Measurements from ENCODE around the gene FZD7.

The FZD7 gene

DNA sequence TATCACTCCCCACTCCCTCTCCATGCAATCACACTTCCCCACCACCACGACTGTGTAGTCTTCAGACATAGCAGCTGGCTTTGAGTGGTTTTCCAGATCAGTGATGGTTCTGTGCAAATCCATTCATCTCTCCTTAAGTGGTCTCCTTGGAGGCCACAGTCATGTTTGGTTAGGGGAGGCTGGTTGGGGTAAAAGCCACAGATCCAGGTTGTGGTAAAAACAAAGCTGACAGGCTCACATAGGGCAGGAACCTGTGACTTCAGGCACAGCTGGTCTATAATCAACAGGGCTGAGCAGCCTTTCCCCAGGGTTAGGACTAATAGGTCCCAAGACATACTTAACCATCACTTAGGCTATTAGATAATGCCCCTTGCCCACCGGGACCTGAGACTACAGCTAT, 46.2 kb upstream of the FZD7 start:
- Histone ChIP-seq H3K79me1 (ENCODE audit: low read length) (no peaks in the 10 kb centered on the region), H3K27me3 (ENCODE audit: insufficient read depth, low read length, poor library complexity) (no peaks in the 10 kb centered on the region), H2BK5ac (ENCODE audit: low read length) (no peak overlapping the region), H3K4me1 (ENCODE audit: control insufficient read depth, low read depth, low read length) (no peaks in the 10 kb centered on the region), H2BK15ac (replicated peaks; ENCODE audit: low read depth) (peak overlapping the region; percentile 48), H4K8ac (ENCODE audit: low read depth, low read length) (no peak overlapping the region), H3K56ac (ENCODE audit: low read length) (no peak overlapping the region), H3K23ac (ENCODE audit: low read length) (no peak overlapping the region), H3K4me2 (ENCODE audit: low read length) (no peak overlapping the region), H3K4ac (ENCODE audit: low read depth, low read length) (no peak overlapping the region), H3K9ac (ENCODE audit: low read length) (no peak overlapping the region), H3K79me2 (ENCODE audit: control insufficient read depth, insufficient read depth, low read length) (no peaks in the 10 kb centered on the region), H3K18ac (ENCODE audit: low read length) (no peak overlapping the region), H3K4me3 (ENCODE audit: low read length) (no peak overlapping the region), H3K36me3 (ENCODE audit: control insufficient read depth, insufficient read depth, low read length) (no peaks in the 10 kb centered on the region), H4K5ac (ENCODE audit: low read length) (no peak overlapping the region), H2BK120ac (ENCODE audit: low read depth, low read length) (no peak overlapping the region), H3K27ac (ENCODE audit: low read depth, low read length) (no peak overlapping the region), H2AK5ac (ENCODE audit: low read length) (no peak overlapping the region)
- WGBS (ENCODE audit: extremely low coverage, insufficient coverage, low lambda C conversion rate) = no CpG with 5 or more reads among the region's 2 CpGs
- no peak for DNase-seq

DNA sequence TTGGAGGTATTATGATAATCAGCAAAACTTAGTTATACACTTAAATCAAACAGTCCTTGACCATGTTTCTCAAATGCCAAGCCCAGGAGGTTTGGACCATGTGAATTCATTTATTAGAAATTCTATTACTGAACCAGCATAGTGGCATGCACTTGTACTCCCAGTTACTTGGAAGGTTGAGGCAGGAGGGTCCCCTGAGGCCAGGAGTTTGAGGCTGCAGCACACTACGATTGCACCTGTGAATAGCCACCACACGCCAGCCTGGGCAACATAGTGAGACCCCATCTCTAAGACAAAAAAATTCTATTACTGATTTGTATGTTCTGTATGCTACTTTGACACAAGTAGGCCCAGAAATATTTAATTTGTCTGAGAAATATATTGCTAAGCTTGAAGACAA, 43.6 kb upstream of the FZD7 start:
- Histone ChIP-seq H3K4me1 (ENCODE audit: control insufficient read depth, low read depth, low read length) (no peaks in the 10 kb centered on the region), H3K56ac (ENCODE audit: low read length) (no peak overlapping the region), H2BK15ac (replicated peaks; ENCODE audit: low read depth) (no peak overlapping the region), H2BK120ac (ENCODE audit: low read depth, low read length) (no peak overlapping the region), H2AK5ac (ENCODE audit: low read length) (no peak overlapping the region), H3K4me2 (ENCODE audit: low read length) (no peak overlapping the region), H4K5ac (ENCODE audit: low read length) (no peak overlapping the region), H2BK5ac (ENCODE audit: low read length) (no peak overlapping the region), H3K27me3 (ENCODE audit: insufficient read depth, low read length, poor library complexity) (no peaks in the 10 kb centered on the region), H3K9ac (ENCODE audit: low read length) (no peak overlapping the region), H3K4me3 (ENCODE audit: low read length) (no peak overlapping the region), H4K8ac (ENCODE audit: low read depth, low read length) (no peak overlapping the region), H3K18ac (ENCODE audit: low read length) (no peak overlapping the region), H3K79me2 (ENCODE audit: control insufficient read depth, insufficient read depth, low read length) (no peaks in the 10 kb centered on the region), H3K23ac (ENCODE audit: low read length) (no peak overlapping the region), H3K79me1 (ENCODE audit: low read length) (no peaks in the 10 kb centered on the region), H3K4ac (ENCODE audit: low read depth, low read length) (no peak overlapping the region), H3K36me3 (ENCODE audit: control insufficient read depth, insufficient read depth, low read length) (no peaks in the 10 kb centered on the region), H3K27ac (ENCODE audit: low read depth, low read length) (no peak overlapping the region)
- WGBS (ENCODE audit: extremely low coverage, insufficient coverage, low lambda C conversion rate) = no CpG with 5 or more reads among the region's 2 CpGs
- DNase-seq = no peak

DNA sequence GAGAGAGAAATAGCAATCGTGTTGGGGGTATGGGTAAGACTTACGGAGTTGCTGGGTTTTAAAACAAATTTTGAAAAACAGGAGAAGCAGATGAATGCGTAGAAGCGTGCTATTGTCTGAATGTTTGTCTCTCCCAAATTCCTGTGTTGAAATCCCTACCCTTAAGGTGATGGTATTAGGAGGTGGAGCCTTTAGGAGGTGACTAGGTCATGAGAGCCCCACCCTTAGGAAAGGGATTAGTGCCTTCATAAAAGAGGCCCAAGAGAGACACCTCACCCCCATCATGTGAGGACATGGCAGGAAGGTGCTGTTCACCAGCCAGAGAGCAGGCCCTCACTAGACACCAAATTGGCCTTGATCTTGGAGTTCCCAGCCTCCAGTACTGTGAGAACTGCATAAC, 40.7 kb upstream of the FZD7 start:
- Histone ChIP-seq H3K9ac (ENCODE audit: low read length) (no peak overlapping the region), H3K79me1 (ENCODE audit: low read length) (no peaks in the 10 kb centered on the region), H2BK15ac (replicated peaks; ENCODE audit: low read depth) (no peak overlapping the region), H2AK5ac (ENCODE audit: low read length) (no peak overlapping the region), H4K8ac (ENCODE audit: low read depth, low read length) (no peak overlapping the region), H4K5ac (ENCODE audit: low read length) (no peak overlapping the region), H2BK120ac (ENCODE audit: low read depth, low read length) (no peak overlapping the region), H3K27ac (ENCODE audit: low read depth, low read length) (no peak overlapping the region), H3K4me1 (ENCODE audit: control insufficient read depth, low read depth, low read length) (peaks cover 9% of the 10 kb centered on the region), H3K4me3 (ENCODE audit: low read length) (no peak overlapping the region), H2BK5ac (ENCODE audit: low read length) (no peak overlapping the region), H3K36me3 (ENCODE audit: control insufficient read depth, insufficient read depth, low read length) (no peaks in the 10 kb centered on the region), H3K4me2 (ENCODE audit: low read length) (no peak overlapping the region), H3K18ac (ENCODE audit: low read length) (no peak overlapping the region), H3K27me3 (ENCODE audit: insufficient read depth, low read length, poor library complexity) (no peaks in the 10 kb centered on the region), H3K79me2 (ENCODE audit: control insufficient read depth, insufficient read depth, low read length) (no peaks in the 10 kb centered on the region), H3K4ac (ENCODE audit: low read depth, low read length) (no peak overlapping the region), H3K56ac (ENCODE audit: low read length) (no peak overlapping the region), H3K23ac (ENCODE audit: low read length) (no peak overlapping the region)
- WGBS (ENCODE audit: extremely low coverage, insufficient coverage, low lambda C conversion rate) = no CpG with 5 or more reads among the region's 4 CpGs
- DNase-seq = no peak

DNA sequence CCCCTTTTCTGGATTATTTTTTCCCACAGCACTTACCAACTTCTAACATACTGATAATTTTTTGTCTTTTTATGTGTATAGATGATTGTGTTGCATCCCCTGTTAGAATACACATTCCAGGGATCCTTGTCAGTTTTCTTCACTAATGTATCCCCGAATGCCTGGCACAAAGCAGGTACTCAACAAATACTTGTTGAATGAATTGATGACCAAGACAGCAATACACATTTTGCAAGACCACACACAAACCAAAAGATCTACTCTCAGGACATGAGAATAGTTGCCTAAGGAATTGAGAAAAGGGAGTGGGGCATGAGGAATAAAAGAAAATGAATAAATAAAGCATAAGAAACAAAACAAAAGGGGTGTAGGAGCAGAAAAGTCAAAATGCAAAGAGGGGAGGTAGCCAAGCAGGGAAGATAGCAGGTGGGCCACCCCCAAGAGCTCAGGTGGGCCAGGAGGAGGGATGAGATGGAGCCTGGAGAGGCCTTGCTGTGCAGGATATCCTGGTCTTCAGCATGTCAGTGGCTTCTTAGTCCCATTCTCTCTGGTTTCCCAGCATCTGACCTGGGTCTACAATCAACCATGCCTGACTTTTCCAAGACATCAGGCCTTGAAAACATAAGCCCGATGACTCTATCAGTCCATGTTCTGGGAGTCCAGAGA, 38.5 kb upstream of the FZD7 start:
- Histone ChIP-seq H3K9ac (ENCODE audit: low read length) (no peak overlapping the region), H3K4me2 (ENCODE audit: low read length) (no peak overlapping the region), H3K79me1 (ENCODE audit: low read length) (no peaks in the 10 kb centered on the region), H2AK5ac (ENCODE audit: low read length) (no peak overlapping the region), H4K5ac (ENCODE audit: low read length) (no peak overlapping the region), H3K4ac (ENCODE audit: low read depth, low read length) (no peak overlapping the region), H3K79me2 (ENCODE audit: control insufficient read depth, insufficient read depth, low read length) (no peaks in the 10 kb centered on the region), H3K18ac (ENCODE audit: low read length) (no peak overlapping the region), H3K27ac (ENCODE audit: low read depth, low read length) (no peak overlapping the region), H2BK15ac (replicated peaks; ENCODE audit: low read depth) (no peak overlapping the region), H2BK120ac (ENCODE audit: low read depth, low read length) (no peak overlapping the region), H3K56ac (ENCODE audit: low read length) (no peak overlapping the region), H3K36me3 (ENCODE audit: control insufficient read depth, insufficient read depth, low read length) (no peaks in the 10 kb centered on the region), H3K27me3 (ENCODE audit: insufficient read depth, low read length, poor library complexity) (no peaks in the 10 kb centered on the region), H3K4me1 (ENCODE audit: control insufficient read depth, low read depth, low read length) (peaks cover 9% of the 10 kb centered on the region), H3K23ac (ENCODE audit: low read length) (no peak overlapping the region), H3K4me3 (ENCODE audit: low read length) (no peak overlapping the region), H2BK5ac (ENCODE audit: low read length) (no peak overlapping the region), H4K8ac (ENCODE audit: low read depth, low read length) (no peak overlapping the region)
- no peak for DNase-seq
- WGBS (ENCODE audit: extremely low coverage, insufficient coverage, low lambda C conversion rate) = no CpG with 5 or more reads among the region's 2 CpGs

DNA sequence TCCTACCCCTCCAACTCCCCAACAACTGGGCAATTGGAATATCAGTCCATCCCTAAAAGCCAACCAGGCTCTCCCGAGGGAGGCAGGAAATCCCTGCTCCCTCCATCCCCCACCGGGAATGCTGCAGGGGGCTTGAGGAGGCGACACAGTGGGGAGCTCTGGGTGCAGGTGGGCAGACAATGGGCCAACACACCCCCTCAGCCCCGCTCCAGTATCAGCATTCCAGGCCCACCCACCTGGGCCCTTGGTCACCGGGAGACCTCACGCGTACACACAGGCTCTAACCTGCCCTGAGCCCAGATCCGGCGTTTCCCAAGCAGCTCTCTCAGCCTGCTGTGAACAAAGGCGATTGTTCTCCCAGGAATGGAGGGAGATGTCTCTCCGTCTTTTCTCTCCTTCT, 37.6 kb upstream of the FZD7 start:
- Histone ChIP-seq H3K18ac (ENCODE audit: low read length) (peak overlapping the region; percentile 23), H2BK5ac (ENCODE audit: low read length) (no peak overlapping the region), H3K4me1 (ENCODE audit: control insufficient read depth, low read depth, low read length) (peaks cover 9% of the 10 kb centered on the region), H2BK15ac (replicated peaks; ENCODE audit: low read depth) (no peak overlapping the region), H3K27me3 (ENCODE audit: insufficient read depth, low read length, poor library complexity) (no peaks in the 10 kb centered on the region), H3K56ac (ENCODE audit: low read length) (peak overlapping the region; percentile 34), H3K9ac (ENCODE audit: low read length) (no peak overlapping the region), H2AK5ac (ENCODE audit: low read length) (no peak overlapping the region), H4K5ac (ENCODE audit: low read length) (no peak overlapping the region), H3K79me1 (ENCODE audit: low read length) (no peaks in the 10 kb centered on the region), H3K4me3 (ENCODE audit: low read length) (no peak overlapping the region), H4K8ac (ENCODE audit: low read depth, low read length) (no peak overlapping the region), H3K4me2 (ENCODE audit: low read length) (no peak overlapping the region), H3K23ac (ENCODE audit: low read length) (no peak overlapping the region), H3K79me2 (ENCODE audit: control insufficient read depth, insufficient read depth, low read length) (no peaks in the 10 kb centered on the region), H3K27ac (ENCODE audit: low read depth, low read length) (no peak overlapping the region), H2BK120ac (ENCODE audit: low read depth, low read length) (no peak overlapping the region), H3K36me3 (ENCODE audit: control insufficient read depth, insufficient read depth, low read length) (no peaks in the 10 kb centered on the region), H3K4ac (ENCODE audit: low read depth, low read length) (no peak overlapping the region)
- DNase-seq = peak; percentile 73
- no CpG with 5 or more reads among the region's 11 CpGs for WGBS (ENCODE audit: extremely low coverage, insufficient coverage, low lambda C conversion rate)

DNA sequence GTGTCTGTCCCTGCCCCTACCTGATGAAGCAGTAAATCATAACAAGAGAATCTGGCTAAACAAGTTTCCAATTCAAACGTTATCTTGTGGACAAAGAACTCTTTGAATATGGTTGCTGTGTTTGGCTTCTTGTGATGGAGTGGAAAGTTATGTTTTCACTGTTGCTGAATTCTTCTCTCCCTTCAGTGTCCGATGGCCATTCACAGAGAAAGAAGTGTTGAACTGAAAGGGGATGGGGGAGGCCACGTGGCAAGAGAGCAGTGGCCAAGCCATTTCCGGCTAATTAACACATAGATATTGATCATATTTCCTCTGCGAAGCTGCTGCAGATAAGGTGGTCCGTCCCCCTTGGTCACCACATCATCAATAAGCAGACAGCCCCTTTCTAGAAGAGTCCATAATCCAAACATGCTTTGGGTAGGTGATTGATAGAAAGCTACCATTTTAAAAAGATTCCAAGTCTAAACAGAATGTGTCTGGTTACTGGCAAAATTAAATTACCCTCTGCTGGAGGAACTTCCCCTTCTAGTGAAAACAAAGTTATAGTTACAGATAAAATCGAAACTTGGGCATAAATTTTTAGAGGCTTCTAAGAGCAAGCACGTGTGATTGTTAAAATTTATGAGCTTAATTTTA, 36.9 kb upstream of the FZD7 start:
- H3K27me3 ChIP-seq (ENCODE audit: insufficient read depth, low read length, poor library complexity) = no peaks in the 10 kb centered on the region
- no peak overlapping the region for H3K23ac ChIP-seq (ENCODE audit: low read length)
- H3K79me1 ChIP-seq (ENCODE audit: low read length) = no peaks in the 10 kb centered on the region
- H3K4ac ChIP-seq (ENCODE audit: low read depth, low read length) = no peak overlapping the region
- H3K18ac ChIP-seq (ENCODE audit: low read length) = peak overlapping the region; percentile 14
- no peak overlapping the region for H3K9ac ChIP-seq (ENCODE audit: low read length)
- H4K5ac ChIP-seq (ENCODE audit: low read length) = no peak overlapping the region
- H2AK5ac ChIP-seq (ENCODE audit: low read length) = no peak overlapping the region
- peak overlapping the region; percentile 6 for H3K56ac ChIP-seq (ENCODE audit: low read length)
- no peak overlapping the region for H2BK5ac ChIP-seq (ENCODE audit: low read length)
- no CpG with 5 or more reads among the region's 8 CpGs for WGBS (ENCODE audit: extremely low coverage, insufficient coverage, low lambda C conversion rate)
- no peaks in the 10 kb centered on the region for H3K79me2 ChIP-seq (ENCODE audit: control insufficient read depth, insufficient read depth, low read length)
- no peak overlapping the region for H3K27ac ChIP-seq (ENCODE audit: low read depth, low read length)
- no peaks in the 10 kb centered on the region for H3K36me3 ChIP-seq (ENCODE audit: control insufficient read depth, insufficient read depth, low read length)
- no peak overlapping the region for H3K4me3 ChIP-seq (ENCODE audit: low read length)
- no peak overlapping the region for H2BK120ac ChIP-seq (ENCODE audit: low read depth, low read length)
- H3K4me2 ChIP-seq (ENCODE audit: low read length) = no peak overlapping the region
- peak overlapping the region; percentile 64 for H2BK15ac ChIP-seq (replicated peaks; ENCODE audit: low read depth)
- H4K8ac ChIP-seq (ENCODE audit: low read depth, low read length) = no peak overlapping the region
- no peak for DNase-seq
- H3K4me1 ChIP-seq (ENCODE audit: control insufficient read depth, low read depth, low read length) = peaks cover 9% of the 10 kb centered on the region

All from mesendoderm (in vitro differentiated cells).